HUDEP-2 (cell line): ENCODE data around the gene FAM131B.

Source experiments
- DNase-seq, 76 experiments: peaks; one replicate each; lab custom pipeline; 2025; ENCODE audit not compliant: unreplicated experiment in 76 of 76; lab: John Stamatoyannopoulos, UW

Gene FAM131B

GRCh38 chr7:143383642-143383957, 21.1 kb upstream of the FAM131B start:
- DNase-seq, result no peak

GRCh38 chr7:143382791-143383641, 20.5 kb upstream of the FAM131B start:
- DNase-seq, result no peak

- DNase-seq, result no peak
Observed at GRCh38 chr7:143382126-143382790, 19.7 kb upstream of the FAM131B start.

GRCh38 chr7:143381427-143382125, 19.1 kb upstream of the FAM131B start:
- DNase-seq, result peak in 1 of 76 experiments; percentile 28

GRCh38 chr7:143380646-143381426, 18.3 kb upstream of the FAM131B start, which contains the start of gene ZYX:
Gene ZYX, plus strand, starts transcription at chr7:143381345. Its CDS starts 227 bp downstream, at chr7:143381572.
- DNase-seq, result peak in 74 of 76 experiments; percentile 4 to 82 (median 66)

GRCh38 chr7:143380260-143380645, 17.7 kb upstream of the FAM131B start:
- peak in 66 of 76 experiments; percentile 4 to 80 (median 56) for DNase-seq

GRCh38 chr7:143379611-143380259, 17.2 kb upstream of the FAM131B start:
- DNase-seq, result no peak

GRCh38 chr7:143376396-143376795, 13.9 kb upstream of the FAM131B start:
- DNase-seq, result no peak

- no peak for DNase-seq
Observed at GRCh38 chr7:143375298-143376034, 13.0 kb upstream of the FAM131B start.

- DNase-seq, result no peak
Observed at GRCh38 chr7:143374561-143374960, 12.0 kb upstream of the FAM131B start.

- DNase-seq, result no peak
Observed at GRCh38 chr7:143373255-143373794, 10.8 kb upstream of the FAM131B start.

GRCh38 chr7:143372070-143372469, 9.6 kb upstream of the FAM131B start:
- peak in 69 of 76 experiments; percentile 6 to 86 (median 60) for DNase-seq

- no peak for DNase-seq
Observed at GRCh38 chr7:143369678-143370651, 7.5 kb upstream of the FAM131B start.

GRCh38 chr7:143368387-143368786, 5.9 kb upstream of the FAM131B start:
- no peak for DNase-seq

- no peak for DNase-seq
Observed at GRCh38 chr7:143367972-143368371, 5.5 kb upstream of the FAM131B start.

GRCh38 chr7:143363016-143363937, 764 bp upstream of the FAM131B start:
- DNase-seq, result no peak

GRCh38 chr7:143361552-143362130, 872 bp downstream of the FAM131B start:
- no peak for DNase-seq
